CD14-positive monocyte (primary cell): Measurements from ENCODE around the gene PTPN7. TPM values are rescaled to one million over a fixed set of nuclear protein-coding genes. Genes with fewer than 3 reads are reported as not detected.
"Not testable (repeated sequence)": the region's sequence is repeated elsewhere in the genome, so short reads cannot be mapped to it uniquely, and the experiment has no call there.

Source experiments
- DNase-seq, 3 donors: peaks; one replicate each; pipeline ENCODE4 v3.0.0-alpha.2; 2011 to 2022
- H2AFZ ChIP-seq: 2 replicates; pipeline ENCODE4 v1.6.0; 2012; ENCODE audit warnings: mild to moderate bottlenecking, low read depth, low read length, inconsistent platforms; ENCODE audit not compliant: insufficient read depth, poor library complexity, severe bottlenecking
- H3K27ac ChIP-seq, 2 donors: 1 replicate in 1 of 2; 2 replicates in 1 of 2; pipeline ENCODE4 v1.5.1; 2012 to 2013; ENCODE audit warnings: low read length in 2 of 2, control low read depth in 1 of 2, inconsistent platforms in 1 of 2, low read depth in 1 of 2, mild to moderate bottlenecking in 1 of 2
- H3K27me3 ChIP-seq, 2 donors: one replicate each; pipeline versions ENCODE4 v1.6.0 to v1.6.1; 2011 to 2013; ENCODE audit warnings: low read length in 2 of 2; ENCODE audit not compliant: control insufficient read depth in 2 of 2, insufficient read depth in 2 of 2
- H3K36me3 ChIP-seq, 2 donors: replicated peaks in 1 of 2; 1 replicate in 1 of 2; 2 replicates in 1 of 2; pipeline versions ENCODE4 v1.5.1 to v1.6.1; 2012 to 2013; ENCODE audit warnings: low read length in 2 of 2, control low read depth in 1 of 2, inconsistent platforms in 1 of 2, mild to moderate bottlenecking in 1 of 2; ENCODE audit not compliant: insufficient read depth in 2 of 2, control insufficient read depth in 1 of 2
- H3K4me1 ChIP-seq, 2 donors: 1 replicate in 1 of 2; 2 replicates in 1 of 2; pipeline versions ENCODE4 v1.5.1 to v1.6.1; 2012 to 2013; ENCODE audit warnings: low read length in 2 of 2, control low read depth in 1 of 2, inconsistent platforms in 1 of 2, mild to moderate bottlenecking in 1 of 2, moderate library complexity in 1 of 2; ENCODE audit not compliant: insufficient read depth in 2 of 2, control insufficient read depth in 1 of 2
- H3K4me2 ChIP-seq: replicated peaks from 2 replicates; pipeline ENCODE3; 2012; ENCODE audit warnings: low read length, moderate library complexity, mild to moderate bottlenecking; ENCODE audit not compliant: poor library complexity, severe bottlenecking; ENCODE audit errors: extremely low read depth
- H3K4me3 ChIP-seq, 3 experiments: fragments of 200-600 bp in 1 of 3; sonication (generic) in 1 of 3; replicated peaks in 1 of 3; 1 replicate in 2 of 3; 2 replicates in 1 of 3; pipeline ENCODE4 v1.5.1; 2011 to 2013; ENCODE audit warnings: low read length in 3 of 3, mild to moderate bottlenecking in 3 of 3, control low read depth in 2 of 3, low read depth in 2 of 3, inconsistent platforms in 1 of 3, moderate library complexity in 1 of 3
- H3K79me2 ChIP-seq: 2 replicates; pipeline ENCODE4 v1.6.0; 2012; ENCODE audit warnings: mild to moderate bottlenecking, control low read depth, inconsistent platforms, low read length, moderate library complexity; ENCODE audit not compliant: insufficient read depth
- H3K9ac ChIP-seq: 2 replicates; pipeline ENCODE4 v1.6.0; 2017; ENCODE audit warnings: low read length, mild to moderate bottlenecking; ENCODE audit not compliant: insufficient read depth, poor library complexity, severe bottlenecking
- H3K9me3 ChIP-seq, 2 donors: replicated peaks in 1 of 2; 1 replicate in 1 of 2; 2 replicates in 1 of 2; pipeline versions ENCODE4 v1.5.1 to v1.6.1; 2012 to 2013; ENCODE audit warnings: low read length in 2 of 2, control low read depth in 1 of 2; ENCODE audit not compliant: control insufficient read depth in 1 of 2, insufficient read depth in 1 of 2
- H4K20me1 ChIP-seq: 2 replicates; pipeline ENCODE4 v1.6.0; 2012; ENCODE audit warnings: mild to moderate bottlenecking, low read length, control low read depth, moderate library complexity; ENCODE audit not compliant: insufficient read depth
- H3K27ac Mint-ChIP-seq, 7 donors: one replicate each; pipeline ENCODE4 v1.8.0; 2020; ENCODE audit warnings: mild to moderate bottlenecking in 7 of 7, mixed read lengths in 7 of 7, moderate library complexity in 6 of 7, inconsistent platforms in 2 of 7
- H3K27me3 Mint-ChIP-seq, 3 donors: one replicate each; pipeline ENCODE4 v1.8.0; 2021 to 2022; ENCODE audit warnings: low read depth in 3 of 3, mild to moderate bottlenecking in 3 of 3, mixed read lengths in 3 of 3, moderate library complexity in 3 of 3, inconsistent platforms in 1 of 3
- H3K36me3 Mint-ChIP-seq, 2 donors: one replicate each; pipeline ENCODE4 v1.8.0; 2020; ENCODE audit warnings: mixed read lengths in 2 of 2, inconsistent platforms in 1 of 2, mild to moderate bottlenecking in 1 of 2
- H3K4me1 Mint-ChIP-seq: one replicate; pipeline ENCODE4 v1.8.0; 2020; ENCODE audit warnings: mild to moderate bottlenecking, mixed read lengths
- H3K4me3 Mint-ChIP-seq, 2 donors: one replicate each; pipeline ENCODE4 v1.8.0; 2020; ENCODE audit warnings: mild to moderate bottlenecking in 2 of 2, mixed read lengths in 2 of 2, moderate library complexity in 1 of 2
- H3K9me3 Mint-ChIP-seq, 7 donors: one replicate each; pipeline ENCODE4 v1.8.0; 2020 to 2022; ENCODE audit warnings: mixed read lengths in 7 of 7, mild to moderate bottlenecking in 6 of 7, moderate library complexity in 6 of 7, inconsistent platforms in 2 of 7
- CTCF ChIP-seq: fragments of 200-600 bp; IDR thresholded peaks from one replicate; pipeline ENCODE4 v1.8.0; 2022; ENCODE audit warnings: antibody characterized with exemption, mild to moderate bottlenecking
- WGBS: methylation state at CpG from one replicate; pipeline ENCODE4 v1.1.5; 2013; ENCODE audit warnings: missing lambda C conversion rate; ENCODE audit not compliant: insufficient coverage; 5-methylcytosine and 5-hydroxymethylcytosine counted together
- intact Hi-C, 2 donors: fragments of 100-400 bp; cut with micrococcal nuclease; formaldehyde crosslinking; loops; one replicate each; pipeline versions ENCODE4 v1.15.0 to v1.15.1; 2023
- polyA plus RNA-seq, 3 donors: library from polyadenylated mRNA; depleted of rRNA in 1 of 3; unstranded in 2 of 3; stranded (reverse) in 1 of 3; fragments of 300-500 nt in 2 of 3; fragments of >200 nt in 1 of 3; fragmentation: Illumina TruSeq in 2 of 3; gene quantifications; 1 replicate in 2 of 3; 2 replicates in 1 of 3; pipeline ENCODE4 v1.2.3, GENCODE V29; 2012 to 2021

The PTPN7 gene
- polyA plus RNA-seq, 3 donors, result 4.0 to 18.8 (median 8.3) TPM

GRCh38 chr1:202167708-202168415, 7.5 kb upstream of the PTPN7 start:
- H3K27ac Mint-ChIP-seq, result no peak overlapping the region
- no peak overlapping the region for H3K4me3 ChIP-seq
- peaks cover 5 to 7% of the 10 kb centered on the region in 2 donors for H3K4me1 ChIP-seq
- no peak for TF ChIP-seq CTCF
- no peaks in the 10 kb centered on the region for H3K36me3 Mint-ChIP-seq
- no peak overlapping the region for H3K4me2 ChIP-seq
- H4K20me1 ChIP-seq, result no peaks in the 10 kb centered on the region
- H3K27me3 ChIP-seq, result no peaks in the 10 kb centered on the region
- H3K9ac ChIP-seq, result no peak overlapping the region
- intact Hi-C loops, result no loop called here
- no peaks in the 10 kb centered on the region for H3K79me2 ChIP-seq
- H3K4me1 Mint-ChIP-seq, result peaks cover 13% of the 10 kb centered on the region
- H3K9me3 Mint-ChIP-seq, result no peaks in the 10 kb centered on the region
- no peak for DNase-seq
- no peaks in the 10 kb centered on the region for H3K36me3 ChIP-seq
- H2AFZ ChIP-seq, result no peak overlapping the region
- H3K9me3 ChIP-seq, result no peaks in the 10 kb centered on the region
- peaks cover 3 to 11% (median 4%) of the 10 kb centered on the region in 3 donors for H3K27me3 Mint-ChIP-seq
- H3K27ac ChIP-seq, result no peak overlapping the region
- WGBS, result 82% methylated on average over 15 of the region's 18 CpGs
- H3K4me3 Mint-ChIP-seq, result no peak overlapping the region

- H3K9me3 Mint-ChIP-seq, H3K36me3 Mint-ChIP-seq, H3K9me3 ChIP-seq, H3K9ac ChIP-seq, H2AFZ ChIP-seq, H4K20me1 ChIP-seq, H3K27me3 ChIP-seq, DNase-seq, H3K27ac Mint-ChIP-seq, intact Hi-C loops, H3K36me3 ChIP-seq, H3K79me2 ChIP-seq, H3K4me3 Mint-ChIP-seq, H3K4me2 ChIP-seq, H3K27ac ChIP-seq, H3K4me3 ChIP-seq: not testable (repeated sequence)
- 98% methylated on average over 9 of the region's 13 CpGs for WGBS
- H3K4me1 Mint-ChIP-seq, result peaks cover 21% of the 10 kb centered on the region
- peaks cover 13 to 15% of the 10 kb centered on the region in 2 donors for H3K4me1 ChIP-seq
- peaks cover 4 to 11% (median 4%) of the 10 kb centered on the region in 3 donors for H3K27me3 Mint-ChIP-seq
Measured at GRCh38 chr1:202167054-202167453, 6.7 kb upstream of the PTPN7 start.
